ENCODE results near the gene SSTR3. TPM values are rescaled to one million over a fixed set of nuclear protein-coding genes. Genes with fewer than 3 reads are reported as not detected.

The SSTR3 gene
- total RNA-seq, 4 donors from 2014 or later = 0.12 to 0.28 TPM; not detected in 2

DNA sequence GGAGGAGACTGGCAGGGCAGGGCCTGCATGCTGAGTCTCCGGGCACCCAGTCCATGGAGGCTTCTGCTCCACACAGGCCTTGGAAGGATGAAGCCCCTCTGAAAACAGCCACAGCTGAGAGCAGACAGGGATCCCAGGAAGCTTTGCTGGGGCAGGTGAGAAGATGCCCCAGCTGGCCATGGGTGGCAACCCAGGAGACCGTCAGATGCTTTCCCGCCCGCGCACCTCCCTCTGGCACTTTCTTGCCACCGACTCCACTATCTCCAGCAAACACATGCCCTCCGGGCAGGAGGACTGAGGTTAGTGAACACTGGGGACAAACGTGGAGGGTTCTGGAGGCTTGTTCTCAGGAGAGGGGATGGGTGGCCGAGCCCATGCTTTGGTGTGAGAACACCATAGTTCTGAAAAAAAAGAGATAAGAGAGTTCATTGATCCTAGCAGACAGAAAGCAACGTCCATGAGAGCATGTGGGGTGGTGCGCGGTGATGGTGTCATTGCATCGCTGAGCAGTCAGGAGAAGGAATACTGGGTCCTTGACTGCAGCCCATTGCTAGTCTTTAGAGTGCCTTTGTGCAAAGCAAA, 26.5 kb downstream of the SSTR3 start:
- DNase-seq (ENCODE audit: low spot score) (no peak), ATAC-seq (ENCODE audit: low FRiP score) (no peak)
- TF ChIP-seq, protein P1, sequence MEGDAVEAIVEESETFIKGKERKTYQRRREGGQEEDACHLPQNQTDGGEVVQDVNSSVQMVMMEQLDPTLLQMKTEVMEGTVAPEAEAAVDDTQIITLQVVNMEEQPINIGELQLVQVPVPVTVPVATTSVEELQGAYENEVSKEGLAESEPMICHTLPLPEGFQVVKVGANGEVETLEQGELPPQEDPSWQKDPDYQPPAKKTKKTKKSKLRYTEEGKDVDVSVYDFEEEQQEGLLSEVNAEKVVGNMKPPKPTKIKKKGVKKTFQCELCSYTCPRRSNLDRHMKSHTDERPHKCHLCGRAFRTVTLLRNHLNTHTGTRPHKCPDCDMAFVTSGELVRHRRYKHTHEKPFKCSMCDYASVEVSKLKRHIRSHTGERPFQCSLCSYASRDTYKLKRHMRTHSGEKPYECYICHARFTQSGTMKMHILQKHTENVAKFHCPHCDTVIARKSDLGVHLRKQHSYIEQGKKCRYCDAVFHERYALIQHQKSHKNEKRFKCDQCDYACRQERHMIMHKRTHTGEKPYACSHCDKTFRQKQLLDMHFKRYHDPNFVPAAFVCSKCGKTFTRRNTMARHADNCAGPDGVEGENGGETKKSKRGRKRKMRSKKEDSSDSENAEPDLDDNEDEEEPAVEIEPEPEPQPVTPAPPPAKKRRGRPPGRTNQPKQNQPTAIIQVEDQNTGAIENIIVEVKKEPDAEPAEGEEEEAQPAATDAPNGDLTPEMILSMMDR (IDR thresholded peaks at IDR 0.05) = no peak

DNA sequence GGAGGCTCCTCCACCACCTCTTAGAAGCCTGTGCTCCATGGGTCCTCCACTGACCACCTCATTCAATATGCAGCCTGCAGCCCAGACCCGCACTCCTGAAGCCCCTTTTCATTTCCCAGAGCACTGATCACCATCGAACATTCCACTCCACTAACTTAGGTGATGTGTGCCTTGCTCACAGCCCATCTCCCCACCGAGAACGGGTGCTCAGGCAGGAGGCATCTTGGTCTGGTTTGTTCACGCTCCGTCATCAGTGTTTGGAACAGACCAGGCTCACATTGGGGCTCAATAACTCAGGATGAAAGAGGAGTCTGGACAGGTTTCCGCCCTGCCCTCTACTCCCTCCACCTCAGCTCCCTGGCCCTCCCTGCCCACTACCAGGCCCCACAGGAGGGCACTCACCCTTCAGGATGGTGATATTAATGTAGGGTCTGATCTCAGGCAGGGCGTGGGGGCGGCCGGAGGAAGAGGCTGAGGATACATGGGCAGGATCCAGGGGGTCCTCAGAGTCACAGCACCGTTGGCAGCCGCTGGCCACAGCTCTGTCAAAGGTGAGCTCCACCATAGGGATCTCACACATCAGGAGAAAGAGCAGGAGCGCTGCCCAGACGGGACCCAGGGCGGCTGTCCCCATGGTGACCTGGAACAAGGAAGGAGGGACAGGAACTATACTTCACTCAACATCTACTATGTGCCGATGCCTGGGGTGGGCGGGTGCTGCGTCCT, 27.3 kb downstream of the SSTR3 start:
- TF ChIP-seq, protein P1 (IDR thresholded peaks at IDR 0.05) = no peak
- DNase-seq (ENCODE audit: low spot score) (no peak), ATAC-seq (ENCODE audit: low FRiP score) (no peak)

DNA sequence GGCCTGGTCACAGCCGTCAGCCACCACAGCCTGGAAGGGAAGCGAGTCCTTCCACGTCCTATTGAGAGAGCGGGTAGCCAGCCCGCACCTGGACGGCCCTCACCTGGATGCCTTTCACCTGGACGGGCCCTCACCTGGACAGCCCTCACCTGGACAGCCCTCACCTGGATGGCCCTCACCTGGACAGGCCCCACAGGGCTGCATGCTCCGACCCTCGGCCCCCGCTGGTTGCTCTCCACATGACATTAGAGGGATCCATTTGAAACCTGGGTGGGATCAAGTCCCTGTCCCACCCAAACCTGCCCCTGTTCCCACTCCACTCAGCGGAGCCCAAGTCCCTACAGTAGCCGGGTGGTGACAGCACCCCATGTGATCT, 27.9 kb downstream of the SSTR3 start:
- DNase-seq (ENCODE audit: low spot score) (no peak), ATAC-seq (ENCODE audit: low FRiP score) (no peak)
- TF ChIP-seq, protein P1 (IDR thresholded peaks at IDR 0.05) = no peak

DNA sequence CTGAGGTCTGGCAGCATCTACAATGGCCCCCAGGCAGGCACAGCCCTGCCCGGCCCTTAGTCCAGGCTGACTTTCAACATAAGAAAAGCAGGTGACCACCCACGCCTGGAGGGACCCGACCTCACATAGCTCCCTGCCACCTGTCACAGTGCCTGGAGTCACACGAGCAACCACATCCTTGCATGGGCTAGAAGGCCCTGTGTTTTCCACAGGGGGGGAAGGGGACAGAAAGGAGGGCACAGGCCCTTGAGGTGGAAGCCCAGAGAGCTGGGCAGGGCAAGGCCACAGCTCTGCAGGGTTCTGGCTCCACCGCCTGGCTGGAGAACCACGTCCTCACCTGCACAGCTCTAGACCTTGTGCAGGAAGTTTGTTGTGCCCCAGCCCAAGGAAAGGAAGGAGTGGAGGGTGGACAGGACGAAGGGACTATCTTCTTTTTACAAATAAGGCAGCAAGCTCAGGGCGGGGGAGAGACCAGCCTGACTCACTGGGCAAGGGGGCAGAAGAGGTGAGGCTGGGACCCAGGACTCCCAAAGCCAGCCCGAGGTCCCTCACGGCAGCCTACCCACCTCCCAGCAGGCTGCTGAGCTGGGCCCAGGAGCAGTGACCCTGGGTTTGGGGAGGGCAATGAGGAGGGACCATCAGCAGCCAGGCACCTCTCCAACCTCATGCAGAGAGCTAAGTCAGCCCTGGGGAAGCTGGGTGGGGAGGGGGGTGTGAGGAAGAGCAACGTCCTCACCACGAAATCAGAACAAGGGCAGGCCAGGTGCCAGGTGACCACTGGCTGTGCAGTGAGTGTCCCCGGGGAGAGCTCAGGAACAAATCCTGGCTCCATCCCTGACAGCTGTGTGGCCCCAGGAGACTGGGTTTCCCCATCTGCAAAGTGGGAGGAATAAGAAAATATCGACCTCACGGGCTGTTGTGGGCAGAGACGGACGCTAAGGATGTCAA, 28.6 kb downstream of the SSTR3 start:
- TF ChIP-seq, protein P1 (IDR thresholded peaks at IDR 0.05) = no peak
- ATAC-seq (ENCODE audit: low FRiP score) (no peak), DNase-seq (ENCODE audit: low spot score) (no peak)

DNA sequence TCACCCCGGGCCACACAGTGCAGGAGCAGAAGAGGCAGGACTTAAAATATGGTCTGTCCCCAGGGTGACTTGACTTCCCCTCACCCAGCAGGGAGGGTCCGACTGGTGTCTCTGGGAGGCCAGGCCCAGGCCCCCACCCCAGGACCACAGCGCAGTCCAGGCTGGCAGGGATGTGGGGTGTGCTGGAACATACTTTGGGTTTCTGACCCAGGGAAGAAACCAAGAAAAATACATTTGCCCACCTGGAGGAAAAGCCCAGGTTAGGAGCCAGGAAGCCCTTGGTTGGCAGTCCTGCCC, 29.4 kb downstream of the SSTR3 start:
- DNase-seq (ENCODE audit: low spot score) (no peak), ATAC-seq (ENCODE audit: low FRiP score) (no peak)

DNA sequence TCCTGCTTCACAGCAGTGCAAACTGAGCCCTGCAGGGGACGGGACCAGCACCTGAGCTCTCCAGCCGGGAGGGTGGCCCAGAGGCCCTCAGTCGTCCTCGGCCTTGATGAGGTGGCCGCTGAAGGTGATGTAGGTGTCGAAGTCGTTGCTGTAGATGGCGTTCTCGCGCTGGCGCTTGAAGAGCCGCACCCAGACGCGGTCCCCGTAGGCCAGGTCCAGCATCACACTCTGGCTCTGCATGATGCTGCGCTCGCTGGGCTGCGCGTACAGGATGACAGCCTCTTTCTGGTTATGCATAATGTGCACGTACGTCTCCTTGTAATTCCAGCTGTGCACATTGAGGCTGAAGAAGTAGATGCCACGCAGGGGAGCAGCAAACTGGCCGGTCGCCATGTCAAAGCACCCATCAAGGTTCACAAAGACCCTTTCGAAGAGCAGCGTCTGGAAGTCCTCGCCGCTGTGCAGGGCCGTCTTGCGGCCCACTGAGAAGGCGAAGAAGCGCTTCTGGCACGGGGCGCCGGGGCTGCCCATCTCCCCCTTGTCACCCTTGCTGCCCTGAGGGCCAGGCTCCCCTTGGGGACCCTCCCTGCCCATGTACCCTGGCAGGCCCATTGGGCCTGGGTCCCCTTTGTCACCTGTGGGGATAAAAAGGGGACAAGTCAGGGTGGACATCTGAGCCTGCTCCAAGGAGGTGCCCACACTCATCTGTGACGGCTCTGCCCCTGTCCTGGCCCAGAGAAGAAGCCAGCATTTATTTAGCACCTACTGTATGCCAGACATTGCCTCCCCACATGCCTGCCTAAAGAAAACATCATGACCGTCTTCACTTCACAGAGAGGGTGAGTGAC, 30.0 kb downstream of the SSTR3 start:
- TF ChIP-seq, protein P1 (IDR thresholded peaks at IDR 0.05) = no peak
- no peak for ATAC-seq (ENCODE audit: low FRiP score)
- no peak for DNase-seq (ENCODE audit: low spot score)

More for the DNA sequence above, 29.4 kb downstream of the SSTR3 start:
- TF ChIP-seq, protein P1 (IDR thresholded peaks at IDR 0.05) = no peak
